ENCODE measurements around the gene CEACAM18.
"Not testable (repeated sequence)": the region's sequence is repeated elsewhere in the genome, so short reads cannot be mapped to it uniquely, and the experiment has no call there.

CEACAM18 gene

GRCh38 chr19:51462276-51462675, 16.1 kb upstream of the CEACAM18 start:
- no peaks in the 10 kb centered on the region for H3K9me3 ChIP-seq (ENCODE audit: control insufficient read depth, insufficient read depth, low read length)
- peaks cover 10% of the 10 kb centered on the region; the same call in 1 of the 2 replicates for H3K27me3 ChIP-seq (ENCODE audit: control insufficient read depth, low read length)
- H3F3A ChIP-seq (ENCODE audit: control insufficient read depth, insufficient read depth) = no peaks in the 10 kb centered on the region
- H4K20me1 ChIP-seq (ENCODE audit: control insufficient read depth, insufficient read depth, low read depth, low read length) = no peaks in the 10 kb centered on the region
- no peak overlapping the region for H3K4me3 ChIP-seq (ENCODE audit: low read length)
- H3K4me2 ChIP-seq (ENCODE audit: low read length) = no peak overlapping the region
- peaks cover 5% of the 10 kb centered on the region; the same call in 1 of the 2 replicates for H3K4me1 ChIP-seq (ENCODE audit: control insufficient read depth, low read length)
- no peak overlapping the region for H3K27ac ChIP-seq (ENCODE audit: low read depth, low read length)
- H3K79me2 ChIP-seq (ENCODE audit: control insufficient read depth, low read length) = no peaks in the 10 kb centered on the region
- no peaks in the 10 kb centered on the region for H3K36me3 ChIP-seq (ENCODE audit: control insufficient read depth, low read length)
- no peaks in the 10 kb centered on the region for H3K9me2 ChIP-seq (replicated peaks; ENCODE audit: control insufficient read depth, low read length)
- no peak for TF ChIP-seq CTCF (IDR thresholded peaks at IDR 0.05; ENCODE audit: low read depth, low read length, poor library complexity, severe bottlenecking)
- no peak for TF ChIP-seq EZH2phosphoT487 (IDR thresholded peaks at IDR 0.05; ENCODE audit: borderline replicate concordance, low read length)

- Histone ChIP-seq H3K79me2 (ENCODE audit: control insufficient read depth, low read length) (no peaks in the 10 kb centered on the region), H3K9me2 (replicated peaks; ENCODE audit: control insufficient read depth, low read length) (no peaks in the 10 kb centered on the region), H3K27me3 (ENCODE audit: control insufficient read depth, low read length) (peaks cover 10% of the 10 kb centered on the region; the same call in 1 of the 2 replicates), H3K4me2 (ENCODE audit: low read length) (no peak overlapping the region), H3K27ac (ENCODE audit: low read depth, low read length) (no peak overlapping the region), H3K4me3 (ENCODE audit: low read length) (no peak overlapping the region), H3F3A (ENCODE audit: control insufficient read depth, insufficient read depth) (no peaks in the 10 kb centered on the region), H3K36me3 (ENCODE audit: control insufficient read depth, low read length) (no peaks in the 10 kb centered on the region), H3K4me1 (ENCODE audit: control insufficient read depth, low read length) (peaks cover 5% of the 10 kb centered on the region; the same call in 1 of the 2 replicates), H4K20me1 (ENCODE audit: control insufficient read depth, insufficient read depth, low read depth, low read length) (no peaks in the 10 kb centered on the region), H3K9me3 (ENCODE audit: control insufficient read depth, insufficient read depth, low read length) (no peaks in the 10 kb centered on the region)
- TF ChIP-seq CTCF (IDR thresholded peaks at IDR 0.05; ENCODE audit: low read depth, low read length, poor library complexity, severe bottlenecking) = no peak
- TF ChIP-seq EZH2phosphoT487 (IDR thresholded peaks at IDR 0.05; ENCODE audit: borderline replicate concordance, low read length) = no peak
Observed at GRCh38 chr19:51462681-51463080, 15.7 kb upstream of the CEACAM18 start.

GRCh38 chr19:51463976-51464581, 14.3 kb upstream of the CEACAM18 start:
- not testable (repeated sequence) for H4K20me1 ChIP-seq (ENCODE audit: control insufficient read depth, insufficient read depth, low read depth, low read length); H3K36me3 ChIP-seq (ENCODE audit: control insufficient read depth, low read length); H3K4me3 ChIP-seq (ENCODE audit: low read length); H3K27me3 ChIP-seq (ENCODE audit: control insufficient read depth, low read length); H3K9me3 ChIP-seq (ENCODE audit: control insufficient read depth, insufficient read depth, low read length); H3K9me2 ChIP-seq (replicated peaks; ENCODE audit: control insufficient read depth, low read length); H3F3A ChIP-seq (ENCODE audit: control insufficient read depth, insufficient read depth); H3K4me2 ChIP-seq (ENCODE audit: low read length); H3K4me1 ChIP-seq (ENCODE audit: control insufficient read depth, low read length); H3K27ac ChIP-seq (ENCODE audit: low read depth, low read length); H3K79me2 ChIP-seq (ENCODE audit: control insufficient read depth, low read length)

GRCh38 chr19:51466723-51467122, 11.6 kb upstream of the CEACAM18 start:
- H3F3A ChIP-seq (ENCODE audit: control insufficient read depth, insufficient read depth) = no peaks in the 10 kb centered on the region
- no peak overlapping the region for H3K4me3 ChIP-seq (ENCODE audit: low read length)
- peaks cover 10% of the 10 kb centered on the region; the same call in 1 of the 2 replicates for H3K27me3 ChIP-seq (ENCODE audit: control insufficient read depth, low read length)
- H4K20me1 ChIP-seq (ENCODE audit: control insufficient read depth, insufficient read depth, low read depth, low read length) = no peaks in the 10 kb centered on the region
- no peaks in the 10 kb centered on the region for H3K4me1 ChIP-seq (ENCODE audit: control insufficient read depth, low read length)
- H3K9me2 ChIP-seq (replicated peaks; ENCODE audit: control insufficient read depth, low read length) = no peaks in the 10 kb centered on the region
- H3K36me3 ChIP-seq (ENCODE audit: control insufficient read depth, low read length) = no peaks in the 10 kb centered on the region
- H3K79me2 ChIP-seq (ENCODE audit: control insufficient read depth, low read length) = no peaks in the 10 kb centered on the region
- TF ChIP-seq EZH2phosphoT487 (IDR thresholded peaks at IDR 0.05; ENCODE audit: borderline replicate concordance, low read length) (no peak), CTCF (IDR thresholded peaks at IDR 0.05; ENCODE audit: low read depth, low read length, poor library complexity, severe bottlenecking) (no peak)
- H3K9me3 ChIP-seq (ENCODE audit: control insufficient read depth, insufficient read depth, low read length) = no peaks in the 10 kb centered on the region
- H3K4me2 ChIP-seq (ENCODE audit: low read length) = no peak overlapping the region
- no peak overlapping the region for H3K27ac ChIP-seq (ENCODE audit: low read depth, low read length)

Measured in DOHH2 (cell line).